ENCODE data around the gene CAPN9.

The CAPN9 gene

GRCh38 chr1:230772457-230773395 lies 25.5 kb downstream of the CAPN9 start:
- DNase-seq = peak; percentile 50

- no peak for DNase-seq
These were observed 26.3 kb downstream of the CAPN9 start for GRCh38 chr1:230773396-230774033.

- DNase-seq = no peak
These were observed 31.9 kb downstream of the CAPN9 start for GRCh38 chr1:230778916-230779590.

GRCh38 chr1:230781131-230781530 lies 33.9 kb downstream of the CAPN9 start:
- DNase-seq = no peak

GRCh38 chr1:230781594-230781993 lies 34.4 kb downstream of the CAPN9 start:
- DNase-seq = no peak

- DNase-seq = no peak
These were observed 37.0 kb downstream of the CAPN9 start for GRCh38 chr1:230784163-230784562.

- DNase-seq = no peak
These were observed 38.6 kb downstream of the CAPN9 start for GRCh38 chr1:230785636-230786384.

GRCh38 chr1:230786385-230786753 lies 39.2 kb downstream of the CAPN9 start:
- DNase-seq = no peak

GRCh38 chr1:230787471-230787870 lies 40.3 kb downstream of the CAPN9 start:
- no peak for DNase-seq

GRCh38 chr1:230788561-230789275 lies 41.5 kb downstream of the CAPN9 start:
- no peak for DNase-seq

- DNase-seq = no peak
These were observed 42.8 kb downstream of the CAPN9 start for GRCh38 chr1:230790026-230790425.

- DNase-seq = no peak
These were observed 44.9 kb downstream of the CAPN9 start for GRCh38 chr1:230791986-230792564.

- DNase-seq = no peak
These were observed 45.7 kb downstream of the CAPN9 start for GRCh38 chr1:230792691-230793462.

GRCh38 chr1:230793463-230793745 lies 46.2 kb downstream of the CAPN9 start:
- DNase-seq = no peak

- DNase-seq = no peak
These were observed 47.2 kb downstream of the CAPN9 start for GRCh38 chr1:230794431-230794830.

GRCh38 chr1:230794871-230795605 lies 47.9 kb downstream of the CAPN9 start:
- no peak for DNase-seq

GRCh38 chr1:230796626-230797025 lies 49.4 kb downstream of the CAPN9 start:
- no peak for DNase-seq

- no peak for DNase-seq
These were observed 50.3 kb downstream of the CAPN9 start for GRCh38 chr1:230797376-230797920.

GRCh38 chr1:230797942-230798365 lies 50.8 kb downstream of the CAPN9 start:
- DNase-seq = peak; percentile 30

- DNase-seq = no peak
These were observed 51.3 kb downstream of the CAPN9 start for GRCh38 chr1:230798491-230798890.

Measured in NCI-H510A treated with DMSO at 0.1 percent for 48 hours (cell line).